ENCODE results near the gene SLC38A3. TPM values are rescaled to one million over a fixed set of nuclear protein-coding genes. Genes with fewer than 3 reads are reported as not detected.
A peak's percentile ranks its signal among the peaks of the same experiment; 100 is the strongest.

The SLC38A3 gene
- total RNA-seq, 1 experiment from 2014 or later, result 6.0 TPM

GRCh38 chr3:50211930-50212329 lies 6.9 kb downstream of the SLC38A3 start:
- Histone ChIP-seq H3K4me1 (ENCODE audit: control insufficient read depth, insufficient read depth, low read length) (no peaks in the 10 kb centered on the region; the same call in 1 of the 2 replicates), H3K9me3 (ENCODE audit: control insufficient read depth, insufficient read depth, low read depth, low read length) (no peaks in the 10 kb centered on the region), H3K27me3 (ENCODE audit: control insufficient read depth, insufficient read depth, low read length) (no peaks in the 10 kb centered on the region), H3K36me3 (ENCODE audit: control insufficient read depth, insufficient read depth, low read length) (no peaks in the 10 kb centered on the region), H3K4me3 (ENCODE audit: low read depth in 2 of 2, low read length in 2 of 2) (no peak overlapping the region), H3K27ac (ENCODE audit: low read length) (0 out of 2 replicates have a peak overlapping the region, but pooled peaks have one; percentile 29)
- no peak for DNase-seq (ENCODE audit: low read depth, low spot score)
- in situ Hi-C loops (cut with HindIII; ENCODE audit: low pct_unique_long_range_greater_than_20kb, low sequenced_read_pairs), result no loop called here
- no peak for ATAC-seq
- CTCF ChIA-PET, result no interaction called here
- intact Hi-C loops (cut with micrococcal nuclease; ENCODE audit: unreplicated experiment), result no loop called here
- BruUV-seq (replicated peaks), result no TSS peak
- POLR2A ChIA-PET, result no interaction called here
- TF ChIP-seq, protein P1, sequence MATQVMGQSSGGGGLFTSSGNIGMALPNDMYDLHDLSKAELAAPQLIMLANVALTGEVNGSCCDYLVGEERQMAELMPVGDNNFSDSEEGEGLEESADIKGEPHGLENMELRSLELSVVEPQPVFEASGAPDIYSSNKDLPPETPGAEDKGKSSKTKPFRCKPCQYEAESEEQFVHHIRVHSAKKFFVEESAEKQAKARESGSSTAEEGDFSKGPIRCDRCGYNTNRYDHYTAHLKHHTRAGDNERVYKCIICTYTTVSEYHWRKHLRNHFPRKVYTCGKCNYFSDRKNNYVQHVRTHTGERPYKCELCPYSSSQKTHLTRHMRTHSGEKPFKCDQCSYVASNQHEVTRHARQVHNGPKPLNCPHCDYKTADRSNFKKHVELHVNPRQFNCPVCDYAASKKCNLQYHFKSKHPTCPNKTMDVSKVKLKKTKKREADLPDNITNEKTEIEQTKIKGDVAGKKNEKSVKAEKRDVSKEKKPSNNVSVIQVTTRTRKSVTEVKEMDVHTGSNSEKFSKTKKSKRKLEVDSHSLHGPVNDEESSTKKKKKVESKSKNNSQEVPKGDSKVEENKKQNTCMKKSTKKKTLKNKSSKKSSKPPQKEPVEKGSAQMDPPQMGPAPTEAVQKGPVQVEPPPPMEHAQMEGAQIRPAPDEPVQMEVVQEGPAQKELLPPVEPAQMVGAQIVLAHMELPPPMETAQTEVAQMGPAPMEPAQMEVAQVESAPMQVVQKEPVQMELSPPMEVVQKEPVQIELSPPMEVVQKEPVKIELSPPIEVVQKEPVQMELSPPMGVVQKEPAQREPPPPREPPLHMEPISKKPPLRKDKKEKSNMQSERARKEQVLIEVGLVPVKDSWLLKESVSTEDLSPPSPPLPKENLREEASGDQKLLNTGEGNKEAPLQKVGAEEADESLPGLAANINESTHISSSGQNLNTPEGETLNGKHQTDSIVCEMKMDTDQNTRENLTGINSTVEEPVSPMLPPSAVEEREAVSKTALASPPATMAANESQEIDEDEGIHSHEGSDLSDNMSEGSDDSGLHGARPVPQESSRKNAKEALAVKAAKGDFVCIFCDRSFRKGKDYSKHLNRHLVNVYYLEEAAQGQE (IDR thresholded peaks at IDR 0.05; ENCODE audit: insufficient read depth in 1 of 2, low read depth in 2 of 2, low read length in 1 of 2), result no peak
- no peak for TF ChIP-seq POLR2AphosphoS5 (IDR thresholded peaks at IDR 0.05; ENCODE audit: low read depth, low read length)
- no peak for TF ChIP-seq SIN3A (IDR thresholded peaks at IDR 0.05; ENCODE audit: borderline replicate concordance, insufficient read depth, low read depth, low read length)
- no peak for TF ChIP-seq TCF7L2 (IDR thresholded peaks at IDR 0.05; ENCODE audit: low read depth, low read length)

DNA sequence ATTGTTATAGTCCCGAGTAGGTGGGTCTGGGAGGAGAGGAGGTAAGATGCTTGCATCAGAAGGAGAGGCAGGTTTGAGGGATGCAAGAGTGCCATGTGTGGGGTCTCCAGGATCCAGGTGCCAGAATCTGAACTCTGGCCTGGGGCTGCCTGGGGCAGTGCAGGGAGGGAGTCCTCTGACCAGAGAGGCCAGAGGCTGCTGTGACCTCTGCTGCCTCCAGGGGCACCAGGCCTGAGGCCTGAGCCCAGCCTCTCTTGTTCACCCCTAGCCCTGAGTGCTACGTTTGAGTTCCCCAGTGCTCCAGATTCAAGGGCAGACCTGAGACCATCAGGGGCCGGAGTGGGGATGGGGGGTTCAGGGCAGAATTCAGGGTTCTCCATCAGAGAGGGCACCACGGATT lies 7.4 kb downstream of the SLC38A3 start:
- in situ Hi-C loops (cut with HindIII; ENCODE audit: low pct_unique_long_range_greater_than_20kb, low sequenced_read_pairs), result no loop called here
- Histone ChIP-seq H3K9me3 (ENCODE audit: control insufficient read depth, insufficient read depth, low read depth, low read length) (no peaks in the 10 kb centered on the region), H3K27ac (ENCODE audit: low read length) (0 out of 2 replicates have a peak overlapping the region, but pooled peaks have one; percentile 17), H3K4me1 (ENCODE audit: control insufficient read depth, insufficient read depth, low read length) (no peaks in the 10 kb centered on the region; the same call in 1 of the 2 replicates), H3K4me3 (ENCODE audit: low read depth in 2 of 2, low read length in 2 of 2) (no peak overlapping the region), H3K27me3 (ENCODE audit: control insufficient read depth, insufficient read depth, low read length) (no peaks in the 10 kb centered on the region), H3K36me3 (ENCODE audit: control insufficient read depth, insufficient read depth, low read length) (no peaks in the 10 kb centered on the region)
- ChIA-PET CTCF (interaction anchor here (0.6 kb wide), 1 partner anchor 17 kb away, joined by 5 read pairs; no protein-coding TSS in a partner anchor), POLR2A (interaction anchor here (0.7 kb wide), 1 partner anchor 14 kb away, joined by 3 read pairs; no protein-coding TSS in a partner anchor)
- DNase-seq (ENCODE audit: low read depth, low spot score) (no peak), ATAC-seq (peak; percentile 77)
- intact Hi-C loops (cut with micrococcal nuclease; ENCODE audit: unreplicated experiment), result no loop called here
- TF ChIP-seq SIN3A (IDR thresholded peaks at IDR 0.05; ENCODE audit: borderline replicate concordance, insufficient read depth, low read depth, low read length) (no peak), POLR2AphosphoS5 (IDR thresholded peaks at IDR 0.05; ENCODE audit: low read depth, low read length) (no peak), TCF7L2 (IDR thresholded peaks at IDR 0.05; ENCODE audit: low read depth, low read length) (no peak)
- TF ChIP-seq, protein P1 (IDR thresholded peaks at IDR 0.05; ENCODE audit: insufficient read depth in 1 of 2, low read depth in 2 of 2, low read length in 1 of 2), result no peak
- TF ChIP-seq, protein P2, sequence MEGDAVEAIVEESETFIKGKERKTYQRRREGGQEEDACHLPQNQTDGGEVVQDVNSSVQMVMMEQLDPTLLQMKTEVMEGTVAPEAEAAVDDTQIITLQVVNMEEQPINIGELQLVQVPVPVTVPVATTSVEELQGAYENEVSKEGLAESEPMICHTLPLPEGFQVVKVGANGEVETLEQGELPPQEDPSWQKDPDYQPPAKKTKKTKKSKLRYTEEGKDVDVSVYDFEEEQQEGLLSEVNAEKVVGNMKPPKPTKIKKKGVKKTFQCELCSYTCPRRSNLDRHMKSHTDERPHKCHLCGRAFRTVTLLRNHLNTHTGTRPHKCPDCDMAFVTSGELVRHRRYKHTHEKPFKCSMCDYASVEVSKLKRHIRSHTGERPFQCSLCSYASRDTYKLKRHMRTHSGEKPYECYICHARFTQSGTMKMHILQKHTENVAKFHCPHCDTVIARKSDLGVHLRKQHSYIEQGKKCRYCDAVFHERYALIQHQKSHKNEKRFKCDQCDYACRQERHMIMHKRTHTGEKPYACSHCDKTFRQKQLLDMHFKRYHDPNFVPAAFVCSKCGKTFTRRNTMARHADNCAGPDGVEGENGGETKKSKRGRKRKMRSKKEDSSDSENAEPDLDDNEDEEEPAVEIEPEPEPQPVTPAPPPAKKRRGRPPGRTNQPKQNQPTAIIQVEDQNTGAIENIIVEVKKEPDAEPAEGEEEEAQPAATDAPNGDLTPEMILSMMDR (IDR thresholded peaks at IDR 0.05), result no peak; the same call in 1 of the 2 replicates
- BruUV-seq (replicated peaks), result no TSS peak

All from Panc1 (cell line).